NCI-H82 treated with DMSO at 0.1 percent for 48 hours (cell line): ENCODE results near the gene KRT33A.
"Not testable (repeated sequence)": the region's sequence is repeated elsewhere in the genome, so short reads cannot be mapped to it uniquely, and the experiment has no call there.

Experiments
- DNase-seq: peaks from one replicate; lab custom pipeline; 2025; ENCODE audit not compliant: unreplicated experiment; lab: John Stamatoyannopoulos, UW

Gene KRT33A

DNA sequence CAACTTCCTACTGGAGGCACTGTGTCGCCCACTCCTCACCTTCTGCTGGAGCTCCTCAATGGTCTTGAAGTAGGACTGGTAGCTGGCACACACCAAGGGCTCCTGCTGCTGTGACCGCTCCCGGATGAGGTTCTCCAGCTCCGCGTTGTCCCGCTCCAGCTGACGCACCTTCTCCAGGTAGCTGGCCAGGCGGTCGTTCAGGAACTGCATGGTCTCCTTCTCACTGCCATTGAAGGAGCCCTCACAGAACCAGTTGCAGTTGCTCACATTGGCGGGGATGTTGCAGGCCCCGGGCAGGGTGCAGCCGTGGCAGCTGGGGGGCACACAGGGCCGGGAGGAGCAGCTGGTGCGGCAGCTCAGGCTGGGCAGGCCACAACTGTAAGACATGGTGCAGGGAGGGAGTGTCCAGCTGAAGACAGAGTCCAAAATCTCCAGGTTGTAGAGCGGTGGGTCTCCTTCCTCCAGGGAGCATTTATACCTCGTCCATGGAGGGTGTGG lies at the start of gene KRT33A:
KRT33A (minus strand) TSS at position 448 of the 498 bp plus-strand sequence; CDS start at position 387, 61 bp downstream.
- not testable (repeated sequence) for DNase-seq

DNA sequence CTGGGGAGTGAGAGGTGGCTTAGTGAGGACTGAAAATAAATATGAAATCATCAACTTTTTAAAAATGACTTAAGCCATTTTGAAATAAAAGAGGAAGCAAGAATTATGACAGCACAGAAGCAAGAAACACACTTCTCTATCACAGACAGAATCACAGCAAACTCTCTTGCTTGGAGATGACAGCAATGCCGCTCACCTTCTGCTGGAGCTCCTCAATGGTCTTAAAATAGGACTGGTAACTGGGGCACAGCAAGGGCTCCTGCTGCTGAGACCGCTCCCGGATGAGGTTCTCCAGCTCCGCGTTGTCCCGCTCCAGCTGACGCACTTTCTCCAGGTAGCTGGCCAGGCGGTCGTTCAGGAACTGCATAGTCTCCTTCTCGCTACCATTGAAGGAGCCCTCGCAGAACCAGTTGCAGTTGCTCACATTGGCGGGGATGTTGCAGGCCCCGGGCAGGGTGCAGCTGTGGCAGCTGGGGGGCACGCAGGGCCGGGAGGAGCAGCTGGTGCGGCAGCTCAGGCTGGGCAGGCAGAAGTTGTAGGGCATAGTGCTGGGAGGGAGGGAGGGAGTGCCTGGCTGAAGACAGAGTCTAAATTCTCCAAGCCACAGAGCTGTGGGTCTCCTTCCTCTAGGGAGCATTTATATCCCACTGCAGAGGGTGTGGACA lies 46.5 kb upstream of the KRT33A start, which contains the start of gene KRT31:
KRT31 (minus strand) TSS at position 613 of the 665 bp plus-strand sequence; CDS start at position 544, 69 bp downstream.
- no peak for DNase-seq

- no peak for DNase-seq
Measured at GRCh38 chr17:41396340-41396739, 45.7 kb upstream of the KRT33A start.

- DNase-seq, result no peak
Measured at GRCh38 chr17:41395611-41396010, 45.0 kb upstream of the KRT33A start.

DNA sequence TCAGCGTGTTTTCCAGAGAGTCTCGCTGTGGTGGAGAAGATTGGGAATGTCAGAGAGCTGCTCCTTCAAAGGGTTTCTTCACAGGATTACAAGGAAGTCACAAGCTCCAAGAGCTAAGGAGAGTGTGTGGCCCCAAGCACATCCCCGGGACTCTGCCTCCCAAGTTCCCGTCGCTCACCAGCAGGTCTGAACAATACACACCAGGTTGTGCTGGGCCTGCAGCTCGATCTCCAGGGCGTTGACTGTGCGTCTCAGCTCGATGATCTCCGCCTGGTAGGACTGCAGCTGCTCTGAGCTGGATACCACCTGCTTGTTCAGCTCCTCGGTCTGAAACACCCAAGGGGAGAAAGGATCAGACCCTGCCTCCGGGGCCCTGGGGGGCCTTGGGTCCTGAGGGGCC lies 44.4 kb upstream of the KRT33A start:
- DNase-seq, result not testable (repeated sequence)

GRCh38 chr17:41394254-41394996 lies 43.8 kb upstream of the KRT33A start:
- no peak for DNase-seq

DNA sequence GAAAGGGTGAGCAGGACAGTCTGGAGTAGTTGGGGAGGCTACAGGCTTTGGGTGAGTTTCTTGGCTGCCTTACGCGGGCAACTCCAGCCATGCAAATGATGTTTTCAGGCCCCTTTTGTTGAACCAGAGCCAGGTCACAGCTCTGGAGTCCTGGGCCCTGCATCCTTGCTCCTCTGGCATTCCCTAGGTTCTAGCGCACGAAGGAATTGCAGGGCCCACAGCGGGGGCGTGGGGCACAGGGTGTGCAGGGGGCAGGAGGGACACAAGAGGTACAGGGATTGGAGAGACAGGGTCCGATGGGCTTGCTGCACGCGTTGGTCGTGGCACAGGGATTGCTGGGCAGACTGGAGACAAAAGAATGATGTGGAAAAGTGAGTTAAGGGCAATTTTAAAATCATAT lies 43.2 kb upstream of the KRT33A start:
- DNase-seq, result no peak

GRCh38 chr17:41393294-41393693 lies 42.7 kb upstream of the KRT33A start:
- no peak for DNase-seq

DNA sequence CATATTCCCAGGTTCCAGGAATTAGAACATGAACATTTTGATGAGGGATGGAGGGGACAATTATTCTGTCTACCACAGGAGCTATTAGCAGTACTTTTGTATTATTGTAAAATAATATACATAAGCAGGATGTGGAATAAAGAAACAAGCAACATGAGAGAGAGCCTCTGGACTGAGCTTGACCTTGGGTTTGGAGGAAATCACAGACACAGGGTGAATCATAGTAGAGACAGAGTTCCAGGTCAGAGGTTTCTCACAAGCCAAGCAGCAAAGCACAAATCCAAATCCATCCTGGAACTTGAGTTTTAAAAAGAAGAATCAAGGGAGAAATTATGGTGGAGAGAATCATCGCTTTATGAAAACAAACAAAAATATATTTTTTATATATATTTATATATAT lies 41.6 kb upstream of the KRT33A start:
- DNase-seq, result no peak

DNA sequence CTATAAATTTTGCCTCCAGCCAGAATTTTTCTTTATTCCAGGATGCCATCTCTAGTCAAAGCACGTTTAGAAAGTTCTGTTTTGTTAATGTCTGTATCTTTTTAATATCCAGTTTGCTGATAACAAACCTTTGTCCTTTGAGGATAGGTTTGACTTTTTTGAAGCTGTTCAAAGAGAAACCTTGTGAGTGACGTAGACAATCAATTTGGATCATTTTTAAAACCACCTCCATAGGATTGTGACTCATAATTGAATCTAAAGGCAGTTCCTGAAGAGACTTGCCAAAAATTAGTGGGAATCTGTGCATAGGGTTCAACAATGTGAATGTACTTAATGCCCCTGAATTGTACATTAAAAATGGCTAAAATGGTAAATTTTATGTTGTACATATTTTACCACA lies 40.9 kb upstream of the KRT33A start:
- no peak for DNase-seq

- no peak for DNase-seq
Measured at GRCh38 chr17:41390411-41390938, 39.8 kb upstream of the KRT33A start.

DNA sequence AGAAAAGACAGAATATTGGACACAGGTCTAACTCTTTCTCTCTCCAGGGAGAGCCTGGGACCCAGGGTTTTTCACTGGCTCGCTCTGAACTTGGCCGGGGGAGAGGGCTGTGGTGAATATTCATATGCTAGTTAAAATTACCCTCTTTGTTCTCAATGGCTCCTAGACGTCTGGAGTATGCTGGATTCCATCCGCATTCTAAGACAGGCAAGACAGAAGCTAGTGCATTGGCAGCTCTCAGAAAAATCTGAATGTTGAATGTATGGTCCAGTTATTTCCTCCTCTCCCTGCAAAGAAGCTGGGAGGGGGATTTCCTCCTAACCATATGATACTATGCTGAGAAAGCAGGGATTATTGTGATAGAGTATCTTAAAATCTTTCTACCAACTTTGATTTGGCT lies 37.0 kb upstream of the KRT33A start:
- no peak for DNase-seq

DNA sequence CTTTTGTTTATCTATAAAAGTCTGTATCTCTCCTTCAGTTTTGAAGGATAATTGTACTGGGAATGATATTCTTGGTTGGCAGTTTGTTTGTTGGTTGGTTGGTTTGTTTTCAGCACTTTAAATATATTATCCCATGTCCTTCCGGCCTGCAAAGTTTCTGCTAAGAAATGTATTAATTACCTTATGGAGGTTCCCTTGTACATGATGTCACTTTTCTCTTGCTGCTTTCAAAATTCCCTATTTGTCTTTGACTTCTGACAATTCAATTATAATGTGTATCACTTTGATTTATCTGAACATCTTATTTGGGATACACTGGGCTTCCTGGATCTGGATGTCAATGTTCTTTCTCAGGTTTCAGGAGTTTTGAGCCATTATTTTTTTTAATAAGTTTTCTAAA lies 35.6 kb upstream of the KRT33A start:
- no peak for DNase-seq

- no peak for DNase-seq
Measured at GRCh38 chr17:41383690-41384089, 33.1 kb upstream of the KRT33A start.

GRCh38 chr17:41382394-41382793 lies 31.8 kb upstream of the KRT33A start:
- no peak for DNase-seq

DNA sequence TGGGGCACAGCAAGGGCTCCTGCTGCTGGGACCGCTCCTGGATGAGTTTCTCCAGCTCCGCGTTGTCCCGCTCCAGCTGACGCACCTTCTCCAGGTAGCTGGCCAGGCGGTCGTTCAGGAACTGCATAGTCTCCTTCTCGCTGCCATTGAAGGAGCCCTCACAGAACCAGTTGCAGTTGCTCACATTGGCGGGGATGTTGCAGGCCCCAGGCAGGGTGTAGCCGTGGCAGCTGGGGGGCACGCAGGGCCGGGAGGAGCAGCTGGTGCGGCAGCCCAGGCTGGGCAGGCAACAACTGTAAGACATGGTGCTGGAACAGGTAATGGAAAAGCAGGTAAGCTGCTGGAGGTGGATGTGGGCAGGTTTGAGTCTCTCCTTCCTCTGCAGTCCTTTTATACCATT lies 31.3 kb upstream of the KRT33A start, which contains the start of gene KRT34:
KRT34 (minus strand) TSS at position 364 of the 400 bp plus-strand sequence; CDS start at position 304, 60 bp downstream.
- not testable (repeated sequence) for DNase-seq

- not testable (repeated sequence) for DNase-seq
Measured at GRCh38 chr17:41380091-41380490, 29.5 kb upstream of the KRT33A start.

DNA sequence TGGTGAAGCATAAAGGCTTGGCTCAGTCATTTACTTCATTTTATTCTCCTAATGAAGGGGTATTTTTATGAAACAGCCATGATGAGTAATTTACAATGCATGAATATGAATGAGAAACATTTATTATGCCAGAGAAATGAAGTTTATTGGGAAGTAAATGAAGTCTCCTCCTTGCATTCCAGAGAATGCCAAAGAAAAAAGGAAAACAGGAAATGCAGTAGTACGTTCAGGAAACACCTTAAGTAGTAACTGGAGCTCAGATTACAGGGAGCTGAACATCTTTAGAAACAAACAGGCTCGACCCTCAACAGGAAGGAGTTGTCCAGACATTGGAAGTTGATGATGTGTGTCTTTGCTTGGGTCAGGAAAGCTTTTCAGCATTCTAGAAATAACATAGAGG lies 26.9 kb upstream of the KRT33A start:
- DNase-seq, result no peak

GRCh38 chr17:41369713-41370112 lies 19.1 kb upstream of the KRT33A start, which contains the start of gene KRT33B:
Gene KRT33B (minus strand): TSS chr17:41369813. CDS start chr17:41369750, 63 bp downstream.
- no peak for DNase-seq

- no peak for DNase-seq
Measured at GRCh38 chr17:41369023-41369422, 18.4 kb upstream of the KRT33A start.

DNA sequence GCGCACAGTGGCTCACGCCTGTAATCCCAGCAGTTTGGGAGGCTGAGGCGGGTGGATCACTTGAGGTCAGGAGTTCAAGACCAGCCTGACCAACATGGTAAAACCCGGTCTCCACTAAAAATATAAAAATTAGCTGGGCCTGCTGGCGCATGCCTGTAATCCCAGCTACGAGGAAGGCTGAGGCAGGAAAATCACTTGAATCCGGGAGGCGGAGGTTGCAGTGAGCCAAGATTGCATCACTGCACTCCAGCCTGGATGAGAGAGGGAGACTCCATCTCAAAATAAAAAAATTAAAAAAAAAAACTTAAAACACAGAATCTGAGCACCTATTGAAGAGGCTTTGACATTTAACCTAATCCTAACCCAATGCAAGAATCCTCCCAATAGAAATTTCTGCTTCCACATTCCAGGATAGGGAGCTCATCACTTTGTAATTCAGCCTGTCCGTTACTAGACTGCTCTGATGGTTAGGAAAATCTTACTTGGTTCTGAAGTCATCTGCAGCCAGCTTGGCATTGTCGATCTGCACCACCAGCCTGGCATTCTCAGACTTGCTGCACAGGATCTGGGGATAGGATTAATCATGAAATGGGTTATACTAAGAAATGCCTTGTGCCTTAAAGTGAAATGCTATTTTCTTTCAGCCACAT lies 16.9 kb upstream of the KRT33A start:
- DNase-seq, result no peak
